GM12878 (cell line): ENCODE results near the gene SMARCD3.

Experiments used
- CBX3 ChIP-seq: fragments of 200-600 bp; sonication (generic); IDR thresholded peaks from 2 replicates; pipeline ENCODE4 v1.6.1; 2016; ENCODE audit warnings: low read depth, borderline replicate concordance
- CBX5 ChIP-seq: sonication (generic); IDR thresholded peaks from 2 replicates; pipeline ENCODE4 v1.6.1; 2016; ENCODE audit warnings: low read depth, moderate library complexity, mild to moderate bottlenecking, inconsistent platforms
- ELK1 ChIP-seq: IDR thresholded peaks from 2 replicates; pipeline ENCODE4 v1.6.1; 2012; ENCODE audit warnings: low read depth, low read length, improper control_type of control experiment
- POLR2A ChIP-seq: IDR thresholded peaks from 2 replicates; pipeline ENCODE4 v1.6.1; 2011; ENCODE audit warnings: low read depth, mild to moderate bottlenecking, low read length
- SREBF1 ChIP-seq: IDR thresholded peaks from 2 replicates; pipeline ENCODE4 v1.6.1; 2012; ENCODE audit warnings: mild to moderate bottlenecking, low read length

- TF ChIP-seq POLR2A: no peak
- no peak for TF ChIP-seq ELK1
- TF ChIP-seq CBX5: no peak
- TF ChIP-seq CBX3: no peak
- TF ChIP-seq SREBF1: no peak
Observed at GRCh38 chr7:151250181-151251132, 2.0 kb upstream of the SMARCD3 start.
